HepG2 (cell line): ENCODE data around the gene CDC42EP1. TPM values are rescaled to one million over a fixed set of nuclear protein-coding genes. Genes with fewer than 3 reads are reported as not detected.

Experiments used
- BCL6 ChIP-seq: IDR thresholded peaks from 2 replicates; pipeline ENCODE4 v1.6.1; 2016; ENCODE audit warnings: missing genetic modification reagents, missing compliant biosample characterization
- DRAP1 ChIP-seq: IDR thresholded peaks from 2 replicates; pipeline ENCODE4 v1.6.1; 2016; ENCODE audit warnings: missing genetic modification reagents, missing compliant biosample characterization
- GABPB1 ChIP-seq: IDR thresholded peaks from 2 replicates; pipeline ENCODE4 v1.6.1; 2016; ENCODE audit warnings: mild to moderate bottlenecking, missing genetic modification reagents, moderate library complexity, missing compliant biosample characterization
- HDAC1 ChIP-seq: sonication (generic); formaldehyde crosslinking; IDR thresholded peaks from 2 replicates; pipeline ENCODE4 v1.5.1; 2020; ENCODE audit warnings: mild to moderate bottlenecking, missing genetic modification reagents
- HNRNPL ChIP-seq: fragments of 200-400 bp; formaldehyde crosslinking; IDR thresholded peaks from 2 replicates; pipeline ENCODE4 v1.6.1; 2017; ENCODE audit warnings: mild to moderate bottlenecking, low read depth, low read length
- KDM6A ChIP-seq: IDR thresholded peaks from 2 replicates; pipeline ENCODE4 v1.6.1; 2016; ENCODE audit warnings: low read depth
- MAFF ChIP-seq: IDR thresholded peaks from 2 replicates; pipeline ENCODE4 v1.6.1; 2011; ENCODE audit warnings: low read depth, low read length, improper control_type of control experiment
- NR2F1 ChIP-seq, 2 experiments: fragments of 450-650 bp in 1 of 2; formaldehyde crosslinking in 1 of 2; IDR thresholded peaks; 2 replicates each; pipeline versions ENCODE4 v1.5.0 to v1.6.1; 2016 to 2020; ENCODE audit warnings: mild to moderate bottlenecking in 1 of 2, missing compliant biosample characterization in 1 of 2, missing genetic modification reagents in 1 of 2, moderate library complexity in 1 of 2
- SAP130 ChIP-seq: IDR thresholded peaks from 2 replicates; pipeline ENCODE4 v1.6.1; 2016; ENCODE audit warnings: low read depth
- SRSF4 ChIP-seq: fragments of 200-400 bp; formaldehyde crosslinking; IDR thresholded peaks from one replicate; pipeline ENCODE4 v1.6.1; 2018; ENCODE audit warnings: mild to moderate bottlenecking, low read depth, low read length, moderate library complexity; ENCODE audit not compliant: poor library complexity, severe bottlenecking
- SYNCRIP ChIP-seq: fragments of 200-400 bp; formaldehyde crosslinking; IDR thresholded peaks from 2 replicates; pipeline ENCODE4 v1.6.1; 2018; ENCODE audit warnings: mild to moderate bottlenecking, low read depth, low read length; ENCODE audit not compliant: insufficient read depth
- TFE3 ChIP-seq: IDR thresholded peaks from 2 replicates; pipeline ENCODE4 v1.6.1; 2016
- THAP11 ChIP-seq: IDR thresholded peaks from 2 replicates; pipeline ENCODE4 v1.6.1; 2016; ENCODE audit warnings: missing biosample characterization, missing genetic modification reagents
- WIZ ChIP-seq: sonication (generic); formaldehyde crosslinking; IDR thresholded peaks from 2 replicates; pipeline ENCODE4 v1.5.1; 2020; ENCODE audit warnings: mild to moderate bottlenecking, missing genetic modification reagents
- ZBTB20 ChIP-seq: sonication (generic); formaldehyde crosslinking; IDR thresholded peaks from 2 replicates; pipeline ENCODE4 v1.8.1; 2023; ENCODE audit warnings: missing genetic modification reagents, low read depth, mild to moderate bottlenecking, borderline replicate concordance
- ZNF280D ChIP-seq: sonication (generic); formaldehyde crosslinking; IDR thresholded peaks from 2 replicates; pipeline ENCODE4 v1.5.1; 2020; ENCODE audit warnings: mild to moderate bottlenecking, missing genetic modification reagents
- ZNF414 ChIP-seq: sonication (generic); formaldehyde crosslinking; IDR thresholded peaks from 2 replicates; pipeline ENCODE4 v1.5.0; 2020; ENCODE audit warnings: missing genetic modification reagents
- ZNF687 ChIP-seq: sonication (generic); formaldehyde crosslinking; IDR thresholded peaks from 2 replicates; pipeline ENCODE4 v1.5.1; 2020; ENCODE audit warnings: mild to moderate bottlenecking, missing genetic modification reagents, moderate library complexity
- ZSCAN22 ChIP-seq: sonication (generic); formaldehyde crosslinking; IDR thresholded peaks from 2 replicates; pipeline ENCODE4 v1.4.0; 2020; ENCODE audit warnings: mild to moderate bottlenecking, missing genetic modification reagents
- ZSCAN25 ChIP-seq: sonication (generic); formaldehyde crosslinking; IDR thresholded peaks from 2 replicates; pipeline ENCODE4 v1.8.0; 2022; ENCODE audit warnings: mild to moderate bottlenecking, missing genetic modification reagents
- polyA plus RNA-seq, 8 experiments: library from polyadenylated mRNA; depleted of rRNA in 3 of 8; stranded (reverse) in 7 of 8; unstranded in 1 of 8; fragments of >200 nt; fragmentation: Illumina TruSeq in 4 of 8; extraction: Trizol in 4 of 8; gene quantifications; 2 replicates each; pipeline versions ENCODE4 v1.2.1 to v1.2.3, GENCODE V29; 2011 to 2016; ENCODE audit warnings: low read depth in 4 of 8, missing spikeins in 1 of 8, mixed read lengths in 1 of 8; ENCODE audit not compliant: insufficient read depth in 1 of 8
- total RNA-seq, 5 experiments: library from RNA; depleted of rRNA; stranded (reverse); fragments of >200 nt; fragmentation: Illumina TruSeq; extraction: Trizol; gene quantifications; 2 replicates each; pipeline ENCODE4 v1.2.3, GENCODE V29; 2016; ENCODE audit warnings: low read depth in 1 of 5

The CDC42EP1 gene
- total and polyA plus RNA-seq, 2 of the 13 experiments (the other 11 are each of a cell fraction or from before 2014, with no cell fraction given) = 17.1 to 29.5 TPM

- peak; percentile 28; the same call in 1 of the 2 replicates for TF ChIP-seq ZNF687
- TF ChIP-seq THAP11 (CRISPR knock-in tag) = 0 out of 2 replicates have a peak, but pooled peaks have one; percentile 6
- TF ChIP-seq KDM6A (CRISPR knock-in tag) = no peak
- TF ChIP-seq ZSCAN25 (CRISPR knock-in tag) = no peak
- no peak for TF ChIP-seq ZSCAN22 (CRISPR knock-in tag)
- TF ChIP-seq TFE3 (CRISPR knock-in tag) = no peak
- no peak for TF ChIP-seq NR2F1 (CRISPR knock-in tag; IDR thresholded peaks at IDR 0.05)
- TF ChIP-seq SYNCRIP = no peak
- TF ChIP-seq HDAC1 = peak; percentile 36; the same call in 1 of the 2 replicates
- TF ChIP-seq ZBTB20 (CRISPR knock-in tag) = no peak
- TF ChIP-seq WIZ (CRISPR knock-in tag) = no peak
- no peak for TF ChIP-seq ZNF280D (CRISPR knock-in tag)
- 0 out of 2 replicates have a peak, but pooled peaks have one; percentile 22 for TF ChIP-seq GABPB1 (CRISPR knock-in tag)
- peak; percentile 19; the same call in 1 of the 2 replicates for TF ChIP-seq SAP130 (CRISPR knock-in tag)
- no peak for TF ChIP-seq BCL6 (CRISPR knock-in tag)
- no peak for TF ChIP-seq ZNF414 (CRISPR knock-in tag)
- no peak for TF ChIP-seq SRSF4
- TF ChIP-seq MAFF = no peak
- TF ChIP-seq HNRNPL = 0 out of 2 replicates have a peak, but pooled peaks have one; percentile 26
- TF ChIP-seq DRAP1 = no peak
These were observed 35.1 kb upstream of the CDC42EP1 start (continued) for GRCh38 chr22:37525073-37525745.
